A549 (cell line): ENCODE data around the gene CACFD1. TPM values are rescaled to one million over a fixed set of nuclear protein-coding genes. Genes with fewer than 3 reads are reported as not detected.

Experiments used
- ATAC-seq, 2 experiments: fragments of 200-7000 bp in 1 of 2; fragments of >200 bp in 1 of 2; cut with Nextera tagmentation in 1 of 2; cut with Tn5 transposase in 1 of 2; 3 replicates each; pipeline versions ENCODE4 v1.8.0 to v1.9.1; 2018 to 2020; ENCODE audit warnings: mild to moderate bottlenecking in 1 of 2, moderate library complexity in 1 of 2
- CTCF ChIA-PET: fragments of 300-600 bp; sonication (Branson Sonifier 250); formaldehyde crosslinking; extraction: SDS; loops from one replicate; lab custom pipeline; 2021; ENCODE audit warnings: antibody characterized with exemption, inconsistent platforms; lab: Yijun Ruan, JAX
- POLR2A ChIA-PET: fragments of 350-600 bp; formaldehyde crosslinking; extraction: SDS; loops from one replicate; lab custom pipeline; 2021; ENCODE audit warnings: antibody characterized with exemption, inconsistent platforms; lab: Yijun Ruan, JAX
- DNase-seq, 2 experiments: peaks; one replicate each; pipeline versions ENCODE4 v3.0.0 to v3.0.0-alpha.2; 2011 to 2016; ENCODE audit warnings: low read depth in 1 of 2, low spot score in 1 of 2
- FAIRE-seq: peaks from 2 replicates; lab custom pipeline; 2011; peaks lifted over from hg19 to GRCh38; lab: Jason Lieb, UNC
- H3K27ac ChIP-seq, 2 experiments: fragments of >200 bp; sonication (Bioruptor Twin); formaldehyde crosslinking; 3 replicates each; pipeline ENCODE4 v1.5.1; 2016 to 2017
- H3K4me1 ChIP-seq: fragments of >200 bp; sonication (Bioruptor Twin); formaldehyde crosslinking; 3 replicates; pipeline ENCODE4 v1.6.1; 2016
- H3K4me2 ChIP-seq: fragments of >200 bp; sonication (Bioruptor Twin); formaldehyde crosslinking; 3 replicates; pipeline ENCODE4 v1.6.1; 2016
- H3K4me3 ChIP-seq: fragments of >200 bp; sonication (Bioruptor Twin); formaldehyde crosslinking; 3 replicates; pipeline ENCODE4 v1.5.1; 2016
- H3K9me3 ChIP-seq: fragments of >200 bp; sonication (Bioruptor Twin); formaldehyde crosslinking; 3 replicates; pipeline ENCODE4 v1.6.1; 2016
- ATOH8 ChIP-seq: fragments of 250-450 bp; sonication (Bioruptor Pico); IDR thresholded peaks from 2 replicates; pipeline ENCODE4 v1.5.0; 2020; ENCODE audit warnings: low read depth, mild to moderate bottlenecking, moderate library complexity
- BHLHE40 ChIP-seq: IDR thresholded peaks from 2 replicates; pipeline ENCODE4 v1.6.1; 2012; ENCODE audit warnings: low read depth, low read length, inconsistent platforms
- CBX2 ChIP-seq: fragments of 200-600 bp; sonication (generic); IDR thresholded peaks from 2 replicates; pipeline ENCODE4 v1.6.1; 2016; ENCODE audit warnings: low read depth, mild to moderate bottlenecking, borderline replicate concordance
- CHD2 ChIP-seq: fragments of 150-350 bp; IDR thresholded peaks from 2 replicates; pipeline ENCODE4 v1.6.1; 2014; ENCODE audit warnings: low read length; ENCODE audit not compliant: partially characterized antibody
- CTCF ChIP-seq: fragments of >200 bp; sonication (Bioruptor Twin); formaldehyde crosslinking; IDR thresholded peaks from 3 replicates; pipeline ENCODE4 v1.5.1; 2016
- E2F6 ChIP-seq: IDR thresholded peaks from 2 replicates; pipeline ENCODE4 v1.6.1; 2012; ENCODE audit warnings: low read depth, borderline replicate concordance
- ESRRA ChIP-seq: fragments of 150-350 bp; IDR thresholded peaks from 2 replicates; pipeline ENCODE4 v1.6.1; 2014; ENCODE audit warnings: mild to moderate bottlenecking, low read length, borderline replicate concordance
- FOXS1 ChIP-seq: fragments of 250-450 bp; sonication (Bioruptor Pico); IDR thresholded peaks from 2 replicates; pipeline ENCODE4 v1.5.0; 2020; ENCODE audit warnings: mild to moderate bottlenecking, moderate library complexity
- JUN ChIP-seq, 2 experiments: fragments of >200 bp; sonication (Bioruptor Twin); formaldehyde crosslinking; IDR thresholded peaks; 2 replicates in 1 of 2; 3 replicates in 1 of 2; pipeline ENCODE4 v1.6.1; 2016 to 2017
- MAFK ChIP-seq: fragments of 450-650 bp; IDR thresholded peaks from 2 replicates; pipeline ENCODE4 v1.6.1; 2014; ENCODE audit not compliant: partially characterized antibody
- MAX ChIP-seq: IDR thresholded peaks from 2 replicates; pipeline ENCODE4 v1.6.1; 2012
- PBX3 ChIP-seq: IDR thresholded peaks from 2 replicates; pipeline ENCODE4 v1.6.1; 2012
- REST ChIP-seq: fragments of 200-600 bp; sonication (generic); IDR thresholded peaks from 2 replicates; pipeline ENCODE4 v1.6.1; 2016; ENCODE audit warnings: antibody characterized with exemption, mild to moderate bottlenecking, moderate library complexity
- SMC3 ChIP-seq: fragments of >200 bp; sonication (Bioruptor Twin); formaldehyde crosslinking; IDR thresholded peaks from 3 replicates; pipeline ENCODE4 v1.6.1; 2018; ENCODE audit warnings: inconsistent platforms
- SREBF2 ChIP-seq: fragments of 450-650 bp; IDR thresholded peaks from 2 replicates; pipeline ENCODE4 v1.6.1; 2014; ENCODE audit warnings: mild to moderate bottlenecking, moderate library complexity
- WGBS: methylation state at CpG from one replicate; pipeline ENCODE4 v1.1.6; 2017; ENCODE audit errors: missing lambda C conversion rate; 5-methylcytosine and 5-hydroxymethylcytosine counted together
- polyA plus RNA-seq, 4 experiments: library from polyadenylated mRNA; depleted of rRNA in 3 of 4; stranded (reverse); fragments of >200 nt; fragmentation: RNase III in 1 of 4; extraction: RNeasy Plus Mini Kit Qiagen cat#74134 plus additional on column Dnase treatment in 1 of 4; gene quantifications; 2 replicates in 3 of 4; 3 replicates in 1 of 4; pipeline ENCODE4 v1.2.3, GENCODE V29; 2011 to 2017

CACFD1 gene
- polyA plus RNA-seq, 2 of the 4 experiments (the other 2 are of a cell fraction) = 5.0 to 8.0 TPM

- TF ChIP-seq CTCF (no peak), JUN (IDR thresholded peaks at IDR 0.05) (no peak), CBX2 (no peak), SMC3 (no peak)
These were observed 32.0 kb upstream of the CACFD1 start (continued) for GRCh38 chr9:133427658-133428348.

- POLR2A ChIA-PET = no interaction called here
- peak overlapping the region; percentile 46 for H3K4me3 ChIP-seq
- TF ChIP-seq CHD2 (no peak), MAX (peak; percentile 27; the same call in 1 of the 2 replicates), ATOH8 (no peak), ESRRA (no peak)
- CTCF ChIA-PET = interaction anchor here (0.6 to 2.3 kb wide), 5 partner anchors 9 to 58 kb away, joined by 3 to 9 read pairs (median 5); no protein-coding TSS in a partner anchor
- 4% methylated on average over 15 of the region's 57 CpGs for WGBS
- no peaks in the 10 kb centered on the region for H3K9me3 ChIP-seq
- ATAC-seq (peak; percentile 79 to 83), DNase-seq (peak; percentile 46 to 49), FAIRE-seq (no peak)
- H3K27ac ChIP-seq = peak overlapping the region; percentile 24 to 82; a peak in 5 of 6 replicates
- peak overlapping the region; percentile 89 for H3K4me2 ChIP-seq
- peaks cover 6% of the 10 kb centered on the region; the same call in 1 of the 3 replicates for H3K4me1 ChIP-seq
These were observed 31.1 kb upstream of the CACFD1 start for GRCh38 chr9:133428617-133429101.

GRCh38 chr9:133429214-133429613 lies 30.6 kb upstream of the CACFD1 start:
- no peak for FAIRE-seq
- peak overlapping the region in 1 of 2 experiments; percentile 82; a peak in 4 of 6 replicates for H3K27ac ChIP-seq
- peak overlapping the region; percentile 46 for H3K4me3 ChIP-seq
- H3K4me1 ChIP-seq = peaks cover 6% of the 10 kb centered on the region; the same call in 1 of the 3 replicates
- CTCF ChIA-PET = interaction anchor here (1.5 to 2.3 kb wide), 3 partner anchors 9 to 15 kb away, joined by 3 to 9 read pairs (median 5); no protein-coding TSS in a partner anchor
- peak overlapping the region; percentile 89 for H3K4me2 ChIP-seq
- no peaks in the 10 kb centered on the region for H3K9me3 ChIP-seq
- TF ChIP-seq FOXS1 (no peak), REST (no peak), E2F6 (no peak), BHLHE40 (no peak), SREBF2 (no peak), PBX3 (no peak), MAFK (no peak), CHD2 (no peak)
- WGBS = 60% methylated on average over 2 of the region's 18 CpGs
- no peak for DNase-seq
- ATAC-seq = peak; percentile 6 to 11; a peak in 5 of 6 replicates
- POLR2A ChIA-PET = no interaction called here
